NCI-H2107 treated with DMSO at 0.1 percent for 48 hours (cell line): ENCODE data around the gene DNAJC27.

Experiments
- DNase-seq: peaks from one replicate; lab custom pipeline; 2025; ENCODE audit not compliant: unreplicated experiment; lab: John Stamatoyannopoulos, UW

DNAJC27 gene

DNA sequence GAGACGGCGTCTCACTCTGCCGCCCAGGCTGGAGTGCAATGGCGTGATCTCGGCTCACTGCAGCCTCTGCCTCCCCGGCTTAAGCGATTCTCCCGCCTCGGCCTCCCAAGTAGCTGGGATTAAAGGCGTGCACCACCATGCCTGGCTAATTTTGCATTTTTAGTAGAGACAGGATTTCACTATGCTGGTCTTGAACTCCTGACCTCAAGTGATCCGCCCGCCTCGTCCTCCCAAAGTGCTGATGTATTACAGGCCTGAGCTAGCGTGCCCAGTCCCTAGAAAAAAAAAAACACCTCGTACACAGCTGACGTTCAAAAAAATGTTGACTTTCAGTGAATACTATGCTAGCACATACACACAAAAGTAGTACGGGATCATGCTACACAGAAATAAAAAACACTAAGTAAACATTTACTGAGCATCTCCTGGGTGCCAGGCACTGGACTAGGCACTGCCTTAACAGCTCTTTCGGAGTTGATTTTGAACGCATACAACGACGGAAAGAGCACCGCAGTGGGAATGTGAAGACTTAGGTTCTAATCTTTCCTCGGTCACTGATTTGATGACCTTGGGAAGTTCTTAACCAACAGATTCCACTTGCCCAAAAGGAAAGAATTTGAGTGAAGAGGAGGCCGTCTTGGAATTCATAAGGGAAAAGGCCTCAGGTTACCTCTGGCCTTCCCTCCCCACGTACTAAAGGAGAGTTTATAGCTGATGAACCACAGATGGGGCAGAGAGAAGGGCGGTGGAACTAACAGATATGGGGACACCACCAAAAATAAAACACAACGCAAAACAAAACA is 1.1 kb downstream of the DNAJC27 start:
- DNase-seq, result peak; percentile 13

DNA sequence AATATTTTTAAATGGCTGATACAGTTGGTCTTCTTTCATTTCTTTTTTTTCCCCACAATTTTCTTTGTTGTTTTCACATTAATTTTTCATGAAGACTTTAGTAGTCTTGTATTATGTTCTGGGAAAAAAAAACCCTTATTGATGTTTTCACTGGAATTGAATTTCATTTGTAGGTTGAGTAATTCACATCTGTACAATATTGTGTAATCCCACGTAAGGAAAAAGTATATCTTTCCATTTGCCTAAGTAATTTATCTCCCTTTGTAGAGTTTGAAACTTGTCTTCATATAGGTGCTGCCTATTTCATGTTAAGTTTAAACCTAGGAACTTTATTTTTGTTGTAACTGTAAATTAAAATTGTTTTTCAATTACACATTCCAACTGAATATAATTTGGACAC is 2.0 kb downstream of the DNAJC27 start:
- DNase-seq, result no peak

DNA sequence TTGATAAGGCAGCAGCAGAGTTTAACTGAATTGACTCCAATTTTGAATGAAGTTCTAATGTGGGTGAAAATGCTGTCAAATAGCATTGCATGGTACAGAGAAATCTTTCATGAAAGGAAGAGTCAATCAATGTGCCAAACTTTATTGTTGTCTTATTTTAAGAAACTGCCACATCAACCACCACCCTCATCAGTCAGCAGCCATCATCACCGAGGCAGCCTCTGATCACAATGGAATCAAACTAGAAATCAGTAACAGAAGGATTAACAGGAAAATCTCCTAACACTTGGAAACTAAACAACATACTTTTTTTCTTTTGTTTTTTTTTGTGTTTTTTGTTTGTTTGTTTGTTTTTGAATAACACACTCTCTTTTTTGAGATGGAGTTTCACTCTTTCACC is 9.9 kb downstream of the DNAJC27 start:
- no peak for DNase-seq

DNA sequence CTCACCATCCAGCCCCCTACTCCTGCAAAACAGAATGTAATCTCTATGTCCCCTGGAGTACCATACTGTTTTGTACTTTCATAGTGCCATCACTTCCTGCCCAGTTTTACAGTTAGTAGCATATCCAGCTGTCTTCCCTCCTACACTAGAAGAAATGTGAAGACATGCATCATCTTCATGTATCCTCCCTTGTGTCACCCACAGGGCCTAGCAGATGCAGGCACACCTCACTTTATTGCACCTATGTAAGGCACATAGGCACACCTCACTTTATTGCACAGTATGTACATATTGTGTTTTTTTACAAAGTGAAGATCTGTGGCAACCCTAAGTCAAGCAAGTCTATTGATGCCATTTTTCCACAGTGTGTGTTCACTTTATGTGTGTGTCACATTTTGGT is 12.0 kb downstream of the DNAJC27 start:
- DNase-seq, result no peak

DNA sequence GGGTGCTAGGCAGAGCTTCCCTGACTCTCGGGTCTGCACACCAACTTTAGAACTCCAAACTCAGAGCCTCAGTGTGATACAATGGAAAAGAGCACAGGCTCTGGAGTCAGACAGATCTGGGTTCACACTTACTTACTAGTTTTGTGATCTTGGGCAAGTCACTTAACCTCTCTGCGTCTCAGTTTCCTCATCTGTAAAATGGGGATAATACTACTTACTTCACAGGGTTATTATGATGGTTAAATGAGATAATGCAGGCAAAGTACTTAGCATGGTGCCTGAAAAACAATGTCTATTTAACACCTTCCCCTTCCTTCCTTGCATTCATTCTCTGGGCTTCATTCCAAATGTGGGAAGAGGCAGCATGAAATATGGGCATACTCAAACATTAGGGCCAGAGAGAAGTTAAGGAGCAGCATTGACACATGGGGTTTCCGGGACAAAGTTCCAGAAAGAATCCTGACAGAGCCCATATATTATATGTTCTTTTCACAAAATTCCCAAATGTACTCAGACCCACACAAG is 13.3 kb downstream of the DNAJC27 start:
- DNase-seq, result no peak

DNA sequence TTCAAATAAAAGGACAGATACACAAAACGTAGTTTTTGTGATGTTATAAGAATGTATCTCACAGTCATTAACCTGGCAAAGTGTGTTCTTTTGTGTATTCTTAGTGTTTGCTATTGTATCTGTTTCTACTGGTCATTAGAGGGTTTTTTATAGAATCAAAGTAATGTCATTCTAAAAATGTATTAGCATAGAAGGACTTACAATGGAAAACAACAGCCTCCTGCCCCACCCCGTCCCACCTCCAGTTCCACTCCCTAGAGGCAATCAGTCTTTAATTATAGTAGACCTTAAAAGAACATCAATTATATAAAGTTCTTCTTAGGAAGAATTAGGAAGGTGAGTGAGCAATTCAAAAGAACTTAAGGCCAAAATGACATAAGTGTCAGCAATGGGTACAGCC is 13.8 kb downstream of the DNAJC27 start:
- no peak for DNase-seq

DNA sequence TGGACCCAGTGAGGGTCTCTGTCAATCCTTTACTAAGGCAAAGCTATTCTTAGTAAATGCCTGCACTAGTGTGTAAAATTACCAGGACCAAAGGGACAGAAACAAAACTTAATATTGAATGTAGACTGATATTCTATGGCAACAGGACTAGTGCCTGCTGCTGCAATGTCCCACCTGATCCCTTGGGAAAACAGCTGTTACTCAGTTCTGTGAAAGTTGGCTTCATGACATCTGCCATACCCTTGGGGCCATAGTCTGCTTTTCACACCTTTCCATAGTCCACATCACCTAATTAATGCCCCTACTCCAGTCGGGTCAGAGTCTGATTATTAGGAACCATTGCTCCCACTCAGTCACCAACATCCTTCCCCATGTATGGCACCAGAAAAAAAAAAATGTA is 14.5 kb downstream of the DNAJC27 start:
- no peak for DNase-seq

DNA sequence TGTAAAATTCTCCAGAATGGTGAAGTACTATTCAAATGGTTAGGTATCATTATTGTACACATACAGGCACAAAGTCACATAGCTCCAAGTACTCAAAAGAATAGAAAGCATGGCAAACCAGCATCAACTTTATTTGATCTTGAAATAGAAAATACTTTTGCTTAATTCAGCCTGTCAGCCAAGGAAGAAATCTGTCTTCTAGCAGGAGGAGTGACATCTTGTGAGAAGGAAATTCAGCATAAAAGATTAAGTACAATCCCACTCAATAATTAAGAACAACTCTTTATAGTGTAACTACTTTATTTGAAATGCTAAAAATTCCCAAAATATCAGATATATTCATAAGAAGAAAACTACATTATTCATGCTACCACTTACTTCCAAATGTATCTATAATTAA is 15.8 kb downstream of the DNAJC27 start:
- DNase-seq, result no peak

DNA sequence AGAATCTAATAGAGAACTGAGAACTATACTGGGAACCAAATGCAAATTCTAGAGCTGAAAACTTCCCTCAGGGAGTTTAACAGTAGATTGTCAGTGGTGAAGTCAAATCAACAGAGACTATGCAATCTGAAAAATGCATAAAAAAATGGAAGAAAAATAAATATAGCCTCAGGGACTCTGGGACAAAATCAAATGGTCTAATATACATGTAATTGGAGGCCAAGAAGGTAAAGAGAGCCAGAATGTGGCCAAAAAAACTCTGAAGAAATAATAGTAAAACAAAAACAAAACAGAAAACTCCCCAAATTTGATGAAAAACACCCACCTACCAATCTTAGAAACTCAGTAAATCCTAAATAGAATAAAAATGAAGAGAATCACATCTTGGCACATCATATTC is 16.5 kb downstream of the DNAJC27 start:
- no peak for DNase-seq

DNA sequence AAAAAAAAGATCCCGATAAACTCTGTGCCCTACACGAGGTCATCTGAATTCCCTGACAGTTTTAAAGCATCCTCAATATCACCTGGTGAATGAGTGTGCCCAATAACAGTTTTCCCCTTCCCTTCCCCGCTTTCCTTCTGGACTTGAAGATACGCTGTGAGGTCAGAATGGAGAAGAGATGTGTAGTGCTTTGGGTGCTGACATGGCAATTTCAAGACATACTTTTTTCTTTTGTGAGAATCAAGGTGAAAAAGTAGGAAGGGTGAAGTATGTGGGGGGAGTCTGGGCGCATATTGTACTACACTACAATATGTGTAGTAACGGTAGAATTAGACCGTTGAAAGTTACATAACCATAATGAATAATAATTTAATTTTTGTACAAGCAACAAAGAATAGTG is 21.7 kb downstream of the DNAJC27 start:
- DNase-seq, result no peak

DNA sequence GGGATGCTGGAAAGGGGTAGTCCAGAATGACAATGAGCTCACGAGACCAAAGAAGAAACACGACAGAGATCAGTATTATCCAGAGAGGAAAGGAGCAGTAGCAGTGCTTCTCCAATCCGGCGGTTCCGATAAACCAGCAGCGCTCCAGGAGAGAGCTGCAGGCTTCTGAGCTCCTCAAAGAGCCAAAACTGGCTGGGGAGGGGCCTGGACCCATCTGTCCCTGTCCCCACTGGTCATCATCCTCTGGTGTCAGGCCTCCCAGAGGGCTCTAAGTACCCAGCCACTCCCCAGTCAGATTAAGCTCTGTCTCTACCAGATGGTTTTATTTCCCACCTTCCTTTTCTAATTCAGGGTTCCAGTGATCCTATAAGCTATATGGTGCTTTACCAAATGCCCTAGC is 23.2 kb downstream of the DNAJC27 start:
- no peak for DNase-seq

DNA sequence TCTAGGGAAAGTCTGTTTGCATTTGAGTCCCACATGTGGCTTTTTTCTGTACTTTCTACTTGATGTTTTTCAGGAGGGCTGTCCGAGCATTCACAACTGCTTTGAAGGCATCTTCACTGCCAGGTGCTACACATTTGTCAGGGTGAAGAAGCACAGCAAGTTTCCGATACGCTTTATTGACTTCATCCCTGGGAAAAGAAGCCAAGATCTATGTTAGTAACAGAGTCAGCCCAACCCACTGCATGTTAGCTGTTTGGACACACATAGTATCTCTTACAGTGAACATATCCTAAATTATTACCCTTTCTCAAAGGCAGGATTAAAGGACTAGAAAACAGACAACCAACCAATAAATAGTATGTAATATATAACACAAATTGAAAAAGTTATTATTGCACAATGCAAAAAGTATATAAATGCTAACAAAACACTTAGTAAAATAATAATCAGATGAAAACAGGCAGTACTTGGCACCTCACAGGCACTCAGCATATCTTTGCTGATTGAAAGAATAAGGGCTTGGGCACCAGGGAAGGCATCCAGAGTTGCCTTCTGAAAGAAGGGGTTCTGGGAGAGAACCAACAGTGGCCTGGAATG is 24.1 kb downstream of the DNAJC27 start:
- DNase-seq, result no peak

DNA sequence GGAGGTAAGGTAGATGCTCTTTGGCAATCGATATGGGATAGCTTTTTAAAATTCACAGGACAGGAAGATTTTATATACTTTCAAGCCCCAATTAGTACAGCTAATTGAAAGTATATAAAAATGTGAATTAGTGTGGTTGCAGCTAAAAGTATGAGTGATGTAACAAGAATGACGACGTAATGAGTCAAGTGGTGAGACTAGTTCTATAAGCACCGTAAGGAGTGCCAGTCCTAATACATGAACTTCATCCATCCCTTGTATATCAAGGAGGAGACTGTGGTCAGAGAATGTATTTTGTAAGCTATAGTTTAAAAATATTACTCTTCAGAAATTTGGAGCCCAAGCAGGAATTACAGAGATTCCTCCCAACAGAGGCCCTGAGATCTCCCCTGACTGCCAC is 25.8 kb downstream of the DNAJC27 start:
- no peak for DNase-seq

DNA sequence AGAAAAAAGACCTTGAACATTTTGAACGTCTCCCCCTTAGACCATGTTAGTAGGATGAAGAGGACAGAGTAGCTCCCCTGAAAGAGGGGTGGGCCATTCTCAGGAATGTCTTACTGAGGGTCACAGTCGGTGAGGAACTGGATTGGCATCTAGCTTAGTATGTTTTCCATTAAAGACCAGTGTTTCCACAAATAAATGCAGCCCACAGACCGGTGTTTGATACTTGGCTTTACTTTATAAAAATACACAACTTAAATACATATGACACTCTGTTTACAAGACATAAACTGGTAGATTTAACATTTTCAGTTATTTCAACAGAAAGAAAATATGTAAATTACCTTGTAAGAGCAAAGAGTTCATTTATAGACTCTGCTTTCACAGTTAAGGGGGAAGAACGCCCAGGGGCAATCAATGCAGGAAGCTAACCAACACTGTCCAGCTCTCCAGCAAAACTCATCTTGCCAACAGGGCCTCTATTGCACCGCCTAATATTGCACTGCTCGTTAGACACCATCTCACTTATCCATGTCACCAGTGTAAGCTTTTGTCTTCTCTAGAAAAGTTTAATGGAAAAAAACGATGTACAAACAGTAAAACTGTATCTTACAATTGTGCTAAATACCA is 28.2 kb downstream of the DNAJC27 start:
- DNase-seq, result no peak

DNA sequence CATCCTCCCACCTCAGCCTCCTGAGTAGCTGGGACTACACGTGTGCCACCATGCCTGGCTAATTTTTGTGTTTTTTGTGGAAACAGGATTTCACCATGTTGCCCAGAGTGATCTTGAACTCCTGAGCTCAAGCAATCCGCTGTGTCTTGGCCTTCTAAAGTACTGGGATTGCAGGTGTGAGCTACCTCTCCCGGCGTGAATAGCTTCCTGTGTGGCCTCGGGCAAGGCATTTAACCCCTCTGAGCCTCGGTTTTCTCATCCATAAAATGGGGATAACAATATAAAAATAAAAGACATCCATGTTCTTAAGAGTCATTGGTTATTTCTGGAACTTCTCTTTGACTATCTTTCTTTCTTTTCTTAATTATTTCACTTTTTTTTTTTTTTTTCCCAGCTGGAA is 32.4 kb downstream of the DNAJC27 start:
- no peak for DNase-seq

DNA sequence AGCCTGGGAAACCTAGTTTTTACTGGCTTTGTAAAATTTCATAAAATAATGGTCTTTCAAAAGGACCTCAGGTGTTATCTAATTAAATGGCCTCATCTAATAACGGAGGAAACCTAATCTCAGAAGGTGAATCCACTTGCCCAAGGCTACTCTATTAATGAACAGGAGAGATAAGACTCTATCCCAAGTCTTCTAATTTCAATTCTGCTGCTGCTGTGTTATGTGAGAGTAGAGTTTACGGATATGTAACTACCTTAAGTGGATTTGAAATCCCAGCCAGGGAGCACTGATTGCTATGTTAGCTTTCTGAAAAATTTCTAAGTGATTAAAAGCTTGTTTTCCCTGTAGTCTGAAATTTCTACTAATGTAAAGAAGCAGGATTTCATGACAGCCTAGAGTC is 34.5 kb downstream of the DNAJC27 start:
- no peak for DNase-seq

DNA sequence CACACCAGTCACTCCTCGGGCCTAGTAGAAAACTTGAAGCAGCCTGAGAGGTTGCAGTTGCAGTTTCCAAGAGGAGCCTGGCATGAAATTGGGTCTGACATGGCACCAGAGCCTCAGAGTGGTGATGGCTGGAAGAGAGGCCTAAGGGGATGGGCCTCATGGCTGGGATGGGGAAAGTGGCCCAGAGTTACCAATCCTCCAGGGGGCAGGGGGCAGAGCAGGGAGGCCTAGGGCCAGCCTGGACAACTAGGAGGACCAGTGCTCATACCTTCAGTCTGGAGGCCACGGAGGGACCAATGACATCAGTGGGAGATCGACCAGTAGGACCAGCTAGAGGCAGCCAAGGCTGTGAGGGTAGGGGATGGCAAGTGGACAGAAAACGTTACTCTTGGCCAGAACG is 36.6 kb downstream of the DNAJC27 start:
- DNase-seq, result no peak

DNA sequence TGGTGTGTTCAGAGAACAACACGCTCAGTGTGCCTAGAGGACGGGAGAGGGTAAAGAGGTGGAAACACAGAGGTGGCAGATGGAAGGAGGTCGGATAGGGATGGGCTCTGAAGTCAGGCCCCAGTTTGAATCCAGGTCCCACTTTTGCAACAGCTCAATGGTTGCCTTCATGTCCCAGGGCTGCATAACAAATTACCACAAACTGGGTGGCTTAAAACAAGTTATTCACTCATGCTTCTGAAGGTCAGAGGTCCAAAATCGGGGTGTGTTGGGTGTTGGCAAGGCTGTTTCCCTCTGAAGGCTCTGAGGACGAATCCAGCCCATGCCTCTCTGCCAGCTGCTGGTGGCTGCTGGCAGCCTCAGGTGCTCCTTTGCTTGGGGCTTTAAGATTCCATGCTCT is 39.0 kb downstream of the DNAJC27 start:
- DNase-seq, result no peak

DNA sequence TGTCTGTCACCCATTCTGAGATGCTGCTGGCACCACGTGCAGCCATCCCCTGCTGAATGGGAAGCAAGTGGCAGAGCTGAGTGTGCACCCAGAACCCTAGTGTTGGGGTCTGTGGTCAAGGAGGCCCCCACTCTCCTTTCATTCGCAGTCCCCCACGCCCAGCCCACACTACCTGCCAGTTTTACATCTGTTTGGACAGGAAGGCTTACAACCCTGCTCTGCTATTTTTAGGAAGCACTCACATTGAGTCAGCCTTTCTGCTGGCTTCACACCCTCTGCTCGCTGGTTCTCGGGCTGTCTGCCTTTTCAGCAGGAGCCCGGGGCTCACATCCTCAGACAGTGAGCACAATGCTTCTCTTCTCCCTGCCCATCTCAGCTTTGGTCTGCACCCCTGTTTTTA is 41.0 kb downstream of the DNAJC27 start:
- no peak for DNase-seq

DNA sequence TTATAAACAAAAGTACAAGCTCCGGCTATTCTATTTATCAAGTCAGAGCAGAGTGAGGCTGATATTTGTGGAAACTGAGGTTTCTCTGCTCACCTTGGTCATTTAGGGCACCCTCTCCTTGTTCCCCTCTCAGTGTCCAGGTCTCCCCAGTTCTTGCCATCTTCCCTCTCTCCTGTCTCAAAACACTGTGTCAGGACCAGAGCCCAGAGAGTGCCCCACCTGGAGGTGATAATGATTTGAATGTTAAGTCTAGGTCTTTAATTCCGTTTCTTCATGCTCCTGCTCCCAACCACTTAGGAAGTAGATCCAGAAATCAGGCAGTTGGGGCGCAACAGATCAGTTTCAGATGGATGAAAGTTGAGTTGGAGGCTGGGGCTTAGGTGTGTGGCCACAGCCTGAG is 42.5 kb downstream of the DNAJC27 start:
- no peak for DNase-seq

DNA sequence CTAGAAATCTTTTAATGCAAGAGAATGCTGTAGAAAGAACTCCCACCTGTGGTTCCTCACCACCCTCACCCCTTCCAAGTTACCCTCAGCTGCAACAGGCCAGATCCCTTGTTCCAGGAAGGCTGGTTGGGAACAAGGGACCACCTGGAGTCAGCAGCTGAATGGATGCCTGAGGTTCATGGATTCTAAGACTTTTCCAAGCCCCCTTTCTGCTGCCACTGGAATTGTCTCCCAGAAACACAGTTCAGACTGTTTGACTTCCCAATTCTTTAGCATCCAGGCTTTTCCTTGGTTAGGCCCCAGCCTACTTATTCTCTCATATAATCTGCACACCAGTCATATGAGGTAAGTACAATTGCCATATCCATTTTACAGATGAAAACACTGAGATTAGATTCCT is 43.7 kb downstream of the DNAJC27 start:
- no peak for DNase-seq

DNA sequence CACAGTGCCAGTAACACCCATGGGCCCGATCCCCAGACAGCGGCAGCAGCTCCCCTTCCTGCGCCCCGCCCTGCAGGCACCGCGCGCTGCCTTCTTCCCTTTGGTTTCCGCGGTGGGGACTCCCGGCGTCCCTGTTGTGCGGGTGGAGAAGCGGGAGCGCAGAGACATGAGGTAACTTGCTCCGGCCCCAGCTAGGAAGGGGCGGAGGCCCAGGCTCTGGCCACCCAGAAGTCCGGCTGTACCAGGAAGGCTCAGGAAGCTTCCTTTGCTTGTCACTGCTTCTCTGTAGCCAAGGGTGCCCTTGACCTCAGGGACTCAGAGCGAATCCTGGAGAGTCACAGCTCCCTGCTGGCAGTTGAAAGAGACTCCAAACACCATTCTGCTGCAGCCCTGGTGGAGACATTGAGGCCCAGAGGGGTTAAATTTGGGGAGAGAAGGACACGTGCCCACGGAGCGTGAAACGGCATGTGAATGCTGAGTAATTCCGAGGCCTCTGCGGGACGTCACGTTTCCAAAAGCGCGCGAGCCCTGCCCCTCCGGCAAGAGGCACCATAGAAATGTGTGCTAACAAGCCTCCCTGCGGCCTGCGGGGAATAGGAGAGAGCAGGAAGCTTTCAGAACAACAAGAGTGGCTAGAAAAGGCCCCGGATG is 45.0 kb downstream of the DNAJC27 start:
- DNase-seq, result no peak
